ENCODE results near the gene GAS7. TPM values are rescaled to one million over a fixed set of nuclear protein-coding genes. Genes with fewer than 3 reads are reported as not detected.

Gene GAS7
- total and polyA plus RNA-seq, 2 donors (not counting 1 experiment from before 2014, with no cell fraction given) = 3.4 to 13.6 TPM

DNA sequence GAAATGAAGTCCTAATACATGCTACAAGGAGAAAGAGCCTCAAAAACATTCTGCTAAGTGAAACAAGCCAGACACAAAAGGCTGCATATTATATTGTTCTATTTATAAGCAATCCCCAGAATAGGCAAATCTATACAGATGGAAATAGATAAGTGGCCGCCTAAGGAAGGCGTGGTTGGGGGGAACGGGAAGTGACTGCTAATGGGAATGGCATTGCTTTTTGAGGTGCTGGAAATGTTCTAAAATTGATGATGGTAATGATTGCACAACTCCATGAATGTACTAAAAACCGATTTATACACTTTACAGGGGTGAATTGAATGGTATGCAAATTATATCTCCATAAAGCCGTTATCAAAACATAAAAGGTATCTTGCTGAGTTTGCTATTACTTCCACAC lies 67.7 kb downstream of the GAS7 start:
- POLR2A ChIA-PET = interaction anchor here (0.7 kb wide), 1 partner anchor 32 kb away, joined by 3 read pairs; no protein-coding TSS in a partner anchor

DNA sequence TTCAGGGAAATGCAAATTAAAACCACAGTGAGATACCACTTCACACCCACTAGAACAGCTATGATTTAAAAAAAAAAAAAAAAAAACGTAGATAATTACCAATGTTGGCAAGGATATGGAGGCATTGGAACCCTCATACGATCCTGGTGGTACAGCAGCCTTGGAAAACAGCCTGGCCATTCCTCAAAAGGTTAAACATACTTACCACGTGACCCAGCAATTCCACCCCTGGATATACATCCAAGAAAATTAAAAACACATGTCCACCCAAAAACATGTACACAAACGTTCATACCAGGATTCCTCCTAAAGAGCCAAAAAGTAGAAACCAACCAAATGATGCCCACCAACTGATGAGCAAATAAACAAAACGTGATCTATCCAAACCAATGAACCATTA lies 68.1 kb downstream of the GAS7 start:
- no peak overlapping the region for H3K4me2 ChIP-seq (replicated peaks; ENCODE audit: low read depth, low read length, poor library complexity, severe bottlenecking)
- no peaks in the 10 kb centered on the region for H3K9me3 Mint-ChIP-seq (ENCODE audit: insufficient read depth)
- H3K9me3 ChIP-seq (ENCODE audit: control extremely low read depth in 1 of 3, control insufficient read depth in 2 of 3, insufficient read depth in 1 of 3, low read length in 2 of 3) = peaks cover 0 to 4% (median 0%) of the 10 kb centered on the region in 3 donors
- H3K27me3 ChIP-seq (replicated peaks in 1 of 4; ENCODE audit: control extremely low read depth in 1 of 4, control insufficient read depth in 3 of 4, insufficient read depth in 4 of 4, low read length in 3 of 4) = no peaks in the 10 kb centered on the region
- no peaks in the 10 kb centered on the region for H3K36me3 ChIP-seq (replicated peaks in 1 of 2; ENCODE audit: control extremely low read depth in 1 of 2, control insufficient read depth in 1 of 2, extremely low read depth in 1 of 2, insufficient read depth in 2 of 2, low read length in 1 of 2)
- WGBS (ENCODE audit: insufficient coverage) = 85% methylated on average over 3 of the region's 5 CpGs
- CTCF ChIA-PET = no interaction called here
- peaks cover 18% of the 10 kb centered on the region for H3K4me1 Mint-ChIP-seq
- no peak for ATAC-seq (ENCODE audit: low read depth)
- intact Hi-C loops (cut with micrococcal nuclease) = no loop called here
- H3K9ac ChIP-seq (ENCODE audit: low read length) = no peak overlapping the region
- no peak overlapping the region for H2AFZ ChIP-seq (ENCODE audit: insufficient read depth, low read depth, low read length, poor library complexity, severe bottlenecking)
- H3K27ac Mint-ChIP-seq = no peak overlapping the region
- H3K4me3 Mint-ChIP-seq = no peak overlapping the region
- TF ChIP-seq, protein P1, sequence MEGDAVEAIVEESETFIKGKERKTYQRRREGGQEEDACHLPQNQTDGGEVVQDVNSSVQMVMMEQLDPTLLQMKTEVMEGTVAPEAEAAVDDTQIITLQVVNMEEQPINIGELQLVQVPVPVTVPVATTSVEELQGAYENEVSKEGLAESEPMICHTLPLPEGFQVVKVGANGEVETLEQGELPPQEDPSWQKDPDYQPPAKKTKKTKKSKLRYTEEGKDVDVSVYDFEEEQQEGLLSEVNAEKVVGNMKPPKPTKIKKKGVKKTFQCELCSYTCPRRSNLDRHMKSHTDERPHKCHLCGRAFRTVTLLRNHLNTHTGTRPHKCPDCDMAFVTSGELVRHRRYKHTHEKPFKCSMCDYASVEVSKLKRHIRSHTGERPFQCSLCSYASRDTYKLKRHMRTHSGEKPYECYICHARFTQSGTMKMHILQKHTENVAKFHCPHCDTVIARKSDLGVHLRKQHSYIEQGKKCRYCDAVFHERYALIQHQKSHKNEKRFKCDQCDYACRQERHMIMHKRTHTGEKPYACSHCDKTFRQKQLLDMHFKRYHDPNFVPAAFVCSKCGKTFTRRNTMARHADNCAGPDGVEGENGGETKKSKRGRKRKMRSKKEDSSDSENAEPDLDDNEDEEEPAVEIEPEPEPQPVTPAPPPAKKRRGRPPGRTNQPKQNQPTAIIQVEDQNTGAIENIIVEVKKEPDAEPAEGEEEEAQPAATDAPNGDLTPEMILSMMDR (IDR thresholded peaks at IDR 0.05) = no peak
- no peak for TF ChIP-seq EZH2 (IDR thresholded peaks at IDR 0.05; ENCODE audit: borderline replicate concordance, insufficient read depth, low read depth, low read length, poor library complexity, severe bottlenecking)
- no peak overlapping the region for H3K27ac ChIP-seq (ENCODE audit: low read length in 2 of 2)
- H3K4me3 ChIP-seq (ENCODE audit: control extremely low read depth in 1 of 5, extremely low read depth in 1 of 5, insufficient read depth in 1 of 5, low read depth in 2 of 5, low read length in 4 of 5) = no peak overlapping the region
- H3K79me2 ChIP-seq (ENCODE audit: control insufficient read depth, insufficient read depth, low read length) = no peaks in the 10 kb centered on the region
- no peak for DNase-seq
- peaks cover 5 to 23% of the 10 kb centered on the region in 2 donors for H3K4me1 ChIP-seq (ENCODE audit: control insufficient read depth in 2 of 2, insufficient read depth in 2 of 2, low read length in 2 of 2)
- no peaks in the 10 kb centered on the region for H3K27me3 Mint-ChIP-seq
- POLR2A ChIA-PET = interaction anchor here (0.7 kb wide), 1 partner anchor 31 kb away, joined by 3 read pairs; no protein-coding TSS in a partner anchor
- H4K20me1 ChIP-seq (ENCODE audit: control insufficient read depth, insufficient read depth, low read length, poor library complexity, severe bottlenecking) = no peaks in the 10 kb centered on the region

More for the DNA sequence above, 67.7 kb downstream of the GAS7 start:
- Mint-ChIP-seq H3K4me1 (peaks cover 18% of the 10 kb centered on the region), H3K9me3 (ENCODE audit: insufficient read depth) (no peaks in the 10 kb centered on the region), H3K27ac (no peak overlapping the region), H3K4me3 (no peak overlapping the region), H3K27me3 (no peaks in the 10 kb centered on the region)
- DNase-seq = no peak
- Histone ChIP-seq H3K27me3 (replicated peaks in 1 of 4; ENCODE audit: control extremely low read depth in 1 of 4, control insufficient read depth in 3 of 4, insufficient read depth in 4 of 4, low read length in 3 of 4) (no peaks in the 10 kb centered on the region), H3K27ac (ENCODE audit: low read length in 2 of 2) (no peak overlapping the region), H3K9me3 (ENCODE audit: control extremely low read depth in 1 of 3, control insufficient read depth in 2 of 3, insufficient read depth in 1 of 3, low read length in 2 of 3) (peaks cover 0 to 4% (median 0%) of the 10 kb centered on the region in 3 donors), H3K36me3 (replicated peaks in 1 of 2; ENCODE audit: control extremely low read depth in 1 of 2, control insufficient read depth in 1 of 2, extremely low read depth in 1 of 2, insufficient read depth in 2 of 2, low read length in 1 of 2) (no peaks in the 10 kb centered on the region), H3K9ac (ENCODE audit: low read length) (no peak overlapping the region), H3K79me2 (ENCODE audit: control insufficient read depth, insufficient read depth, low read length) (no peaks in the 10 kb centered on the region), H3K4me1 (ENCODE audit: control insufficient read depth in 2 of 2, insufficient read depth in 2 of 2, low read length in 2 of 2) (peaks cover 5 to 23% of the 10 kb centered on the region in 2 donors), H3K4me2 (replicated peaks; ENCODE audit: low read depth, low read length, poor library complexity, severe bottlenecking) (no peak overlapping the region), H2AFZ (ENCODE audit: insufficient read depth, low read depth, low read length, poor library complexity, severe bottlenecking) (no peak overlapping the region), H4K20me1 (ENCODE audit: control insufficient read depth, insufficient read depth, low read length, poor library complexity, severe bottlenecking) (no peaks in the 10 kb centered on the region), H3K4me3 (ENCODE audit: control extremely low read depth in 1 of 5, extremely low read depth in 1 of 5, insufficient read depth in 1 of 5, low read depth in 2 of 5, low read length in 4 of 5) (no peak overlapping the region)
- TF ChIP-seq, protein P1 (IDR thresholded peaks at IDR 0.05) = no peak
- TF ChIP-seq EZH2 (IDR thresholded peaks at IDR 0.05; ENCODE audit: borderline replicate concordance, insufficient read depth, low read depth, low read length, poor library complexity, severe bottlenecking) = no peak
- CTCF ChIA-PET = no interaction called here
- intact Hi-C loops (cut with micrococcal nuclease) = no loop called here
- WGBS (ENCODE audit: insufficient coverage) = 74% methylated on average over 3 of the region's 5 CpGs
- no peak for ATAC-seq (ENCODE audit: low read depth)

Data from B cell (primary cell).